IMR-90 (cell line): Measurements from ENCODE around the gene HOXB1. TPM values are rescaled to one million over a fixed set of nuclear protein-coding genes. Genes with fewer than 3 reads are reported as not detected.

Experiments
- ATAC-seq: fragments of 200-7000 bp; cut with Tn5 transposase; 2 replicates; pipeline ENCODE4 v1.9.1; 2020; ENCODE audit warnings: low read depth, mild to moderate bottlenecking, moderate library complexity
- BruUV-seq: library from RNA; stranded (reverse); fragments of 400-500 nt; replicated peaks from 2 replicates; lab custom pipeline; 2021; lab: Mats Ljungman, UMichigan
- CTCF ChIA-PET: fragments of 300-600 bp; formaldehyde crosslinking; extraction: SDS; loops from one replicate; lab custom pipeline; 2021; ENCODE audit warnings: antibody characterized with exemption; lab: Yijun Ruan, JAX
- POLR2A ChIA-PET: fragments of 300-600 bp; sonication (Branson Sonifier 250); formaldehyde crosslinking; loops from one replicate; lab custom pipeline; 2022; ENCODE audit warnings: antibody characterized with exemption; ENCODE audit not compliant: unreplicated experiment; lab: Charles Lee
- DNase-seq: peaks from one replicate; pipeline ENCODE4 v3.0.0; 2013
- H2AFZ ChIP-seq: replicated peaks from 2 replicates; pipeline ENCODE3; 2013; ENCODE audit warnings: low read length, mild to moderate bottlenecking; ENCODE audit not compliant: poor library complexity
- H2AK5ac ChIP-seq: 2 replicates; pipeline ENCODE4 v1.6.1; 2013; ENCODE audit warnings: low read depth, low read length, inconsistent platforms
- H2AK9ac ChIP-seq: replicated peaks from 2 replicates; pipeline ENCODE3; 2013; ENCODE audit warnings: mild to moderate bottlenecking, low read depth, low read length, moderate library complexity; ENCODE audit not compliant: poor library complexity
- H2BK120ac ChIP-seq: 2 replicates; pipeline ENCODE4 v1.6.1; 2013; ENCODE audit warnings: low read depth, low read length, inconsistent platforms
- H2BK15ac ChIP-seq: 3 replicates; pipeline ENCODE4 v1.6.1; 2013; ENCODE audit warnings: low read depth, low read length, inconsistent platforms
- H2BK20ac ChIP-seq: 2 replicates; pipeline ENCODE4 v1.6.1; 2013; ENCODE audit warnings: low read depth, mild to moderate bottlenecking, inconsistent platforms, low read length, moderate library complexity
- H2BK5ac ChIP-seq: 2 replicates; pipeline ENCODE4 v1.6.1; 2013; ENCODE audit warnings: mild to moderate bottlenecking, low read depth, low read length, inconsistent platforms; ENCODE audit not compliant: poor library complexity, severe bottlenecking
- H3K14ac ChIP-seq: replicated peaks from 2 replicates; pipeline ENCODE4 v1.6.1; 2013; ENCODE audit warnings: low read depth, low read length, inconsistent platforms
- H3K18ac ChIP-seq: 2 replicates; pipeline ENCODE4 v1.6.1; 2013; ENCODE audit warnings: low read depth, low read length, control low read depth
- H3K23ac ChIP-seq: 2 replicates; pipeline ENCODE4 v1.6.1; 2013; ENCODE audit warnings: low read depth, low read length, inconsistent platforms
- H3K27ac ChIP-seq: 2 replicates; pipeline ENCODE4 v1.5.1; 2013; ENCODE audit warnings: mild to moderate bottlenecking, control low read depth, low read length; ENCODE audit not compliant: insufficient read depth
- H3K27me3 ChIP-seq: 2 replicates; pipeline ENCODE4 v1.6.1; 2013; ENCODE audit warnings: low read length; ENCODE audit not compliant: control insufficient read depth, insufficient read depth
- H3K36me3 ChIP-seq: 2 replicates; pipeline ENCODE4 v1.6.1; 2013; ENCODE audit warnings: low read length, mixed read lengths; ENCODE audit not compliant: control insufficient read depth, insufficient read depth
- H3K4ac ChIP-seq: 2 replicates; pipeline ENCODE4 v1.6.1; 2013; ENCODE audit warnings: low read depth, low read length, inconsistent platforms
- H3K4me1 ChIP-seq: 2 replicates; pipeline ENCODE4 v1.6.1; 2013; ENCODE audit warnings: low read length, mixed read lengths; ENCODE audit not compliant: control insufficient read depth, insufficient read depth
- H3K4me2 ChIP-seq: 2 replicates; pipeline ENCODE4 v1.6.1; 2013; ENCODE audit warnings: low read depth, mild to moderate bottlenecking, control low read depth, low read length, moderate library complexity
- H3K4me3 ChIP-seq: 2 replicates; pipeline ENCODE4 v1.5.1; 2013; ENCODE audit warnings: low read depth, mild to moderate bottlenecking, control low read depth, low read length, moderate library complexity; ENCODE audit not compliant: insufficient read depth
- H3K56ac ChIP-seq: 2 replicates; pipeline ENCODE4 v1.6.1; 2013; ENCODE audit warnings: low read length, inconsistent platforms; ENCODE audit not compliant: insufficient read depth; ENCODE audit errors: extremely low read depth
- H3K79me1 ChIP-seq, 2 experiments: 2 replicates each; pipeline ENCODE4 v1.6.1; 2013; ENCODE audit warnings: low read length in 2 of 2, inconsistent platforms in 1 of 2, low read depth in 1 of 2
- H3K9ac ChIP-seq: 2 replicates; pipeline ENCODE4 v1.6.1; 2013; ENCODE audit warnings: low read depth, low read length, control low read depth
- H3K9me1 ChIP-seq: 2 replicates; pipeline ENCODE4 v1.6.1; 2013; ENCODE audit warnings: low read length, inconsistent platforms; ENCODE audit not compliant: insufficient read depth
- H3K9me3 ChIP-seq: 2 replicates; pipeline ENCODE4 v1.6.1; 2013; ENCODE audit warnings: low read length; ENCODE audit not compliant: control insufficient read depth, insufficient read depth
- H4K20me1 ChIP-seq: 2 replicates; pipeline ENCODE4 v1.6.1; 2013; ENCODE audit warnings: low read length, inconsistent platforms; ENCODE audit not compliant: insufficient read depth
- H4K5ac ChIP-seq: 2 replicates; pipeline ENCODE4 v1.6.1; 2013; ENCODE audit warnings: mild to moderate bottlenecking, low read depth, low read length, control low read depth
- H4K8ac ChIP-seq, 2 experiments: 2 replicates each; pipeline ENCODE4 v1.6.1; 2013; ENCODE audit warnings: low read depth in 2 of 2, low read length in 2 of 2, control low read depth in 1 of 2, inconsistent platforms in 1 of 2
- H4K91ac ChIP-seq: 2 replicates; pipeline ENCODE4 v1.6.1; 2013; ENCODE audit warnings: low read depth, low read length, inconsistent platforms; ENCODE audit not compliant: insufficient read depth
- BHLHE40 ChIP-seq: fragments of 150-350 bp; IDR thresholded peaks from 2 replicates; pipeline ENCODE4 v1.6.1; 2016; ENCODE audit warnings: mild to moderate bottlenecking, low read depth, low read length
- CEBPB ChIP-seq: IDR thresholded peaks from 2 replicates; pipeline ENCODE4 v1.6.1; 2012; ENCODE audit warnings: low read depth, low read length, improper control_type of control experiment
- POLR2A ChIP-seq: IDR thresholded peaks from 2 replicates; pipeline ENCODE4 v1.6.1; 2012; ENCODE audit warnings: mild to moderate bottlenecking, low read depth, low read length
- SMC3 ChIP-seq: fragments of 150-350 bp; IDR thresholded peaks from 2 replicates; pipeline ENCODE4 v1.6.1; 2016; ENCODE audit warnings: low read depth, mild to moderate bottlenecking, antibody characterized with exemption, low read length, moderate library complexity
- WGBS, 2 experiments: methylation state at CpG; one replicate each; pipeline versions ENCODE4 v1.1.5 to v1.1.7; 2013; ENCODE audit warnings: missing lambda C conversion rate in 2 of 2; ENCODE audit not compliant: insufficient read length in 1 of 2; ENCODE audit errors: extremely low coverage in 2 of 2; 5-methylcytosine and 5-hydroxymethylcytosine counted together
- dilution Hi-C: fragments of 300-500 bp; cut with HindIII; formaldehyde crosslinking; loops from one replicate; pipeline ENCODE4 v1.14.3; 2018; ENCODE audit warnings: low sequenced_read_pairs; ENCODE audit not compliant: unreplicated experiment
- in situ Hi-C: fragments of 300-500 bp; cut with MboI; formaldehyde crosslinking; loops from 3 replicates; pipeline ENCODE4 v1.14.3; 2019; ENCODE audit warnings: low sequenced_read_pairs, inconsistent platforms, mixed read lengths
- intact Hi-C: fragments of 100-400 bp; cut with micrococcal nuclease; formaldehyde crosslinking; loops from 2 replicates; pipeline ENCODE4 v1.10.0; 2022
- polyA plus RNA-seq, 3 experiments: library from polyadenylated mRNA; depleted of rRNA; stranded (reverse); fragments of >200 nt; gene quantifications; 2 replicates each; pipeline ENCODE4 v1.2.3, GENCODE V29; 2012; ENCODE audit warnings: low replicate concordance in 1 of 3
- total RNA-seq: library from RNA; depleted of rRNA; stranded (reverse); fragments of >200 nt; gene quantifications from 2 replicates; pipeline ENCODE4 v1.2.3, GENCODE V29; 2012

Gene HOXB1
- total and polyA plus RNA-seq, 2 of the 4 experiments (the other 2 are of a cell fraction): not detected

- no peak overlapping the region for H3K14ac ChIP-seq
- no peak overlapping the region for H4K5ac ChIP-seq
- no TSS peak for BruUV-seq
- H3K18ac ChIP-seq: no peak overlapping the region
- no peak overlapping the region for H4K8ac ChIP-seq
- H3K4me1 ChIP-seq: peaks cover 29% of the 10 kb centered on the region
- no CpG with 5 or more reads among the region's 5 CpGs for WGBS, 2 experiments
- no peak overlapping the region for H2AK9ac ChIP-seq
- H3K56ac ChIP-seq: no peak overlapping the region
- H3K36me3 ChIP-seq: no peaks in the 10 kb centered on the region
- no peak overlapping the region for H2BK15ac ChIP-seq
- peaks cover 16% of the 10 kb centered on the region; the same call in 1 of the 2 replicates for H3K9me1 ChIP-seq
- peak overlapping the region; percentile 32; the same call in 1 of the 2 replicates for H3K27ac ChIP-seq
- POLR2A ChIA-PET: interaction anchor here (0.9 to 1.3 kb wide), 2 partner anchors 37 to 89 kb away, joined by 3 to 4 read pairs; no protein-coding TSS in a partner anchor
- ATAC-seq (peak; percentile 85), DNase-seq (peak; percentile 94)
- H3K4ac ChIP-seq: no peak overlapping the region
- H3K23ac ChIP-seq: no peak overlapping the region
- TF ChIP-seq POLR2A (no peak), BHLHE40 (0 out of 2 replicates have a peak, but pooled peaks have one; percentile 14), SMC3 (no peak), CEBPB (no peak)
- H4K20me1 ChIP-seq: no peaks in the 10 kb centered on the region
- H4K91ac ChIP-seq: no peak overlapping the region
- no peak overlapping the region for H2BK120ac ChIP-seq
- in situ Hi-C loops (no loop called here), dilution Hi-C loops (no loop called here), intact Hi-C loops (loop anchor here (1.0 kb wide), 1 partner anchor 38 kb away; no protein-coding TSS in a partner anchor)
- H3K9ac ChIP-seq: no peak overlapping the region
- no peak overlapping the region for H2BK5ac ChIP-seq
- H2AFZ ChIP-seq: no peak overlapping the region
- no peak overlapping the region for H3K4me2 ChIP-seq
- no peaks in the 10 kb centered on the region for H3K9me3 ChIP-seq
- H2AK5ac ChIP-seq: no peak overlapping the region
- no peak overlapping the region for H3K4me3 ChIP-seq
- H3K27me3 ChIP-seq: no peaks in the 10 kb centered on the region
- H2BK20ac ChIP-seq: no peak overlapping the region
- CTCF ChIA-PET: interaction anchor here (1.0 to 2.0 kb wide), 3 partner anchors 8 to 19 kb away, joined by 3 to 6 read pairs (median 4); no protein-coding TSS in a partner anchor
- peaks cover 0 to 7% of the 10 kb centered on the region in 2 experiments; a peak in 2 of 4 replicates for H3K79me1 ChIP-seq
These were observed 27.1 kb downstream of the HOXB1 start for GRCh38 chr17:48503747-48504146.
